ENCODE measurements around the gene VEZF1.

Gene VEZF1

DNA sequence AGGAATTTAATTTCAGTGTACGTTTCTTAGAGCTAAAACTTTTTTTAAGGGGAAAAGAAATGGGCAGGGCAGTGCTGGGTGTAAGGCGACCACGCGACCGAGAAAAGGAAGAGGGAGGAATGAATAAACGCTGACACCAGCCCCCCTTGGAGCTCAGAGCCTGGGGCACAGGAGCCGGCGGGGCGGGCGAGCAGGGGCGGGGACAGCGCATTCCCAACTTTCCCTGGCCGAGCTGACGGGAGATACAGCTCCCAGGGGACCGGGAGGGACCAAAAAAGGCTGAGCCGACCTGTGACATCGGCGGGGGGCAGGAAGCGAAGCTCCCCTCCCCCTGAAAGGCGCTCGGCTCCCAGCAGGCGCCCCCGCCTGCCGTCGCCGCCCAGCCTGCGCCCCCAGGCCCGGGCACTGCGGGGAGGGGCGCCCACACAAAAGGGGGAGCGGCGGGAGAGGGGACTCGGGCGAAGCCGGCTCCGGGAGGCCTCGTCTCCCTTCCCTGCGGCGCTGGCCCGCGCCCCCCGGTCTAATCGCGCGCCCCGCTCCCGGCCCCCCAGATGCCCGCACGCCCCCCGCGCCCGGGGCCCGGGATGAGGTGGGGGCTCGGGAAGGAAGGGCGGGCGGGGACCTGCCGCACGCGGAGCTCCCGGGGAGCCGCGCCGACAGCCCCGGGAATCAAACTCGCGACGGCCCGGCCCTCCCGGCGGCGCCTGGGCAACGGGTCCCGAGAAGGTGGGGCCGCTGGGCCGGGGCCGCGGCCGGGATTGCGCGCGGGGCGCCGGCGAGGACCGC is 33.5 kb downstream of the VEZF1 start:
- peak overlapping the region; percentile 89 for H3K9ac ChIP-seq (ENCODE audit: low read length)

DNA sequence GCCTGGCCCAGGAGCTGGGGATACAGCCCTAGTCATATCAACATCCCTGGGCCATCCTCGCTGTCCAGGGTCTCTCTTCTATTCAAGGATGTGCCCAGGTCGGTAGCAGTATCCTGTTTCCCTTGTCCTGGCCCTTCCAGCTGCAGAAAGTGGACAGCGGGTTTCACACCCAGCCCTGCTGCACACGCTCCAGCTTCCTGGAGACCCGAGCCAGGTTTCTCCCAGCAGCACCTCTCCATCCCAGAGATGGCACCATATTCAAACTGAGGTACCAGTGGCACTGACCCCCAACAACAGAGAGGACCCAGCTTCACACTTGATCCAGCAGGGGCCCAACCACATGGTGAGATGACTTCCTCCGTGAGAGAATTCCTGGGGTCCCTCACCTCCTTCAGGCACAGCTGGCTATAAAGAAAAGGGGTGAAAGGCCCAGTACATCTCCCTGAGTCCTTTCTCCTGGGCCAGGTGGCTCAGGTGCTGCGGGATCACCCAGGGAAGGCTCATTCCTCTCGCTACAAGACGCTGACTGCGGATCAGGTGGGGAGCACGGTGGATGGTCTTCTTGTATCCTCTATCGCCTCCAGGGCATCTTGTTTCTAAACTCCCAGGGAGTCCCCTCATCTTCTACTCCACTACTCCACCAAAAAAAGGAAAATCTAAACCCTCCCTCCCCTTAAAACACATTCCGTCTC is 34.2 kb downstream of the VEZF1 start:
- Histone ChIP-seq H3K9me3 (ENCODE audit: low read length) (no peaks in the 10 kb centered on the region), H3K4me3 (ENCODE audit: low read depth in 1 of 2, low read length in 2 of 2) (peak overlapping the region; percentile 55 to 66), H3K4me1 (ENCODE audit: insufficient read depth, low read length) (peaks cover 58% of the 10 kb centered on the region), H3K27ac (ENCODE audit: low read depth, low read length) (peak overlapping the region; percentile 89), H3K9ac (ENCODE audit: low read length) (peak overlapping the region; percentile 89), H3K36me3 (ENCODE audit: insufficient read depth, low read length) (no peaks in the 10 kb centered on the region), H3K27me3 (ENCODE audit: control insufficient read depth in 1 of 2, insufficient read depth in 2 of 2, low read length in 2 of 2) (no peaks in the 10 kb centered on the region)

More for the DNA sequence above, 33.5 kb downstream of the VEZF1 start:
- Histone ChIP-seq H3K4me1 (ENCODE audit: insufficient read depth, low read length) (peaks cover 51% of the 10 kb centered on the region), H3K4me3 (ENCODE audit: low read depth in 1 of 2, low read length in 2 of 2) (peak overlapping the region; percentile 55 to 66), H3K27me3 (ENCODE audit: control insufficient read depth in 1 of 2, insufficient read depth in 2 of 2, low read length in 2 of 2) (no peaks in the 10 kb centered on the region), H3K36me3 (ENCODE audit: insufficient read depth, low read length) (no peaks in the 10 kb centered on the region), H3K9me3 (ENCODE audit: low read length) (no peaks in the 10 kb centered on the region), H3K27ac (ENCODE audit: low read depth, low read length) (peak overlapping the region; percentile 89)

DNA sequence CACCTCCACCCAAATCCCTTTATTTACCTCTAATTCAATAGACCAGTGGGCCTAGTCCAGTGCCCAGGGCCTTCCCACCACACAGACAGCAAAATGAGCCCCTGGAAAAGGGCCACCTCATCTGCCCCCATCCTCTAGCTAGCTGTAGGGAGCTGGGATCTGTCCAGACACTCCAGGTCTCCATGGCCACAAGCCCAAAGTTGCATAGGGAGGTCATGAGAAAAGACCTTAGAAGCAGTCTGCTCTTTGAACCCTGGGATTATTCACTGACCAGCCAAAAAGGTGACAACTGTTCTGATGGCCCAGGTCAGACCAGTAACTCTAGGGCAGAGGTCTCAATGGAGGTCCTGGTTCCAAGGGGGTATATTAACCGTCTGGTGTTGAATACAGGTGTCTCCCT is 34.8 kb downstream of the VEZF1 start:
- Histone ChIP-seq H3K27me3 (ENCODE audit: control insufficient read depth in 1 of 2, insufficient read depth in 2 of 2, low read length in 2 of 2) (no peaks in the 10 kb centered on the region), H3K36me3 (ENCODE audit: insufficient read depth, low read length) (no peaks in the 10 kb centered on the region), H3K9me3 (ENCODE audit: low read length) (no peaks in the 10 kb centered on the region), H3K4me1 (ENCODE audit: insufficient read depth, low read length) (peaks cover 65% of the 10 kb centered on the region), H3K4me3 (ENCODE audit: low read depth in 1 of 2, low read length in 2 of 2) (peak overlapping the region; percentile 55 to 66), H3K9ac (ENCODE audit: low read length) (peak overlapping the region; percentile 89), H3K27ac (ENCODE audit: low read depth, low read length) (peak overlapping the region; percentile 89)

DNA sequence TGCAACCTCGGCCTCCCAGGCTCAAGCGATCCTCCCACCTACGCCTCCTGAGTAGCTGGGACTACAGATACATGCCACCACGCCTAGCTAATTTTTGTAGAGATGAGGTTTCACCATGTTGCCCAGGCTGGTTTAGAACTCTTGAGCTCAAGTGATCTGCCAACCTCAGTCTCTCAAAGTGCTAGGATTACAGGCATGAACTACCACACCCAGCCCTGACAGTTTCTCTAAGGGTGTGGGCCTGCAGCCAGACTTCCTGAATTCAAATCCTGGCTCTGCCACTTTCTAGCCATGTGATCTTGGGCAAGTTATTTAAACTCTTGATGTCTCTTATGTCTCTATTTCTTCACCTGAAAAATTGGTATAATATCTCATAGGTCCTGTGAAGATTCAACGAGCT is 38.4 kb downstream of the VEZF1 start:
- no peaks in the 10 kb centered on the region for H3K27me3 ChIP-seq (ENCODE audit: control insufficient read depth in 1 of 2, insufficient read depth in 2 of 2, low read length in 2 of 2)
- peaks cover 85% of the 10 kb centered on the region for H3K4me1 ChIP-seq (ENCODE audit: insufficient read depth, low read length)
- no peak overlapping the region for H3K4me3 ChIP-seq (ENCODE audit: low read depth in 1 of 2, low read length in 2 of 2)
- H3K9ac ChIP-seq (ENCODE audit: low read length): no peak overlapping the region
- H3K27ac ChIP-seq (ENCODE audit: low read depth, low read length): peak overlapping the region; percentile 83
- no peaks in the 10 kb centered on the region for H3K36me3 ChIP-seq (ENCODE audit: insufficient read depth, low read length)
- H3K9me3 ChIP-seq (ENCODE audit: low read length): no peaks in the 10 kb centered on the region

DNA sequence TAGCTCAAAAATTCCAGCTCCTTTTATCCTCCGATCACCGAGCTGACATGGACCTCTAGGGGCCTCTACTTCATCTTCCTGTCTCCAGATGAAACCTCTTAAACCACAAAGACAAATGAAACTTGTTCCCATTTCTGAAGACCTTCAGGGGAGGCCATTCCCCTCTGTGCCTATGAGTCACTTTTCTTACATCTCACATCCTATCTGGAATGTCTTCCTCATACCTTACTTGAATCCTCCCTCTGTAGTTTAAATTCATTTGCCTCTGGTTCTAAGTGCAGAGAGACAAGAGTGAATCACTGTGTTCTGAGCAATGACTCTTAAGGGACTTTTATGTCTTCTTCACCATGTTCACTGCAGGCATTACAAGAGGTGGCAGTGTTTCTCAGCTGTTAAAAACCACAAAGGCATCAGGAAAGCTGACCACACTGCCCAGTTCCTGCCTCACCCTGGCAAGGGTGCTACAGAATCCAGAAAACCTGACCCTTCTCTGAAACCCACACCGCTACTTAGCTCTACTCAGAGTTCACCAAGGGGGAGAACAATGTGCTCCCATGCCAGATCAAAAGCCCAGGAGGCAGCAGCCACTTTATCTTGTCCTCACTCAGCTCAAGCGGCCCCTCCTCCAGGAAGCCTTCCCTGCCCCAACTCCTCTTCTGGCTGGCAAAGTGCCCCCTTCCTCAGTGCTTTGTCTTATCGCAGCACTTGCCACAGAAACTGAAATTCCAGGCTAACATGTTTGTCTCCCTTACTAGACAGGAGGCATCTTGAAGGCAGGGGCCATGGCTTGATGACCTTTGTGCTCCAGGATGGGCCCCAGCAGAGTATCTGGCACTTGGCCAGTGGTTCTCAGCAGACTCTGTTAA is 39.3 kb downstream of the VEZF1 start:
- Histone ChIP-seq H3K27ac (ENCODE audit: low read depth, low read length) (peak overlapping the region; percentile 83), H3K9ac (ENCODE audit: low read length) (peak overlapping the region; percentile 3), H3K27me3 (ENCODE audit: control insufficient read depth in 1 of 2, insufficient read depth in 2 of 2, low read length in 2 of 2) (no peaks in the 10 kb centered on the region), H3K36me3 (ENCODE audit: insufficient read depth, low read length) (no peaks in the 10 kb centered on the region), H3K9me3 (ENCODE audit: low read length) (no peaks in the 10 kb centered on the region), H3K4me1 (ENCODE audit: insufficient read depth, low read length) (peaks cover 88% of the 10 kb centered on the region), H3K4me3 (ENCODE audit: low read depth in 1 of 2, low read length in 2 of 2) (no peak overlapping the region)

DNA sequence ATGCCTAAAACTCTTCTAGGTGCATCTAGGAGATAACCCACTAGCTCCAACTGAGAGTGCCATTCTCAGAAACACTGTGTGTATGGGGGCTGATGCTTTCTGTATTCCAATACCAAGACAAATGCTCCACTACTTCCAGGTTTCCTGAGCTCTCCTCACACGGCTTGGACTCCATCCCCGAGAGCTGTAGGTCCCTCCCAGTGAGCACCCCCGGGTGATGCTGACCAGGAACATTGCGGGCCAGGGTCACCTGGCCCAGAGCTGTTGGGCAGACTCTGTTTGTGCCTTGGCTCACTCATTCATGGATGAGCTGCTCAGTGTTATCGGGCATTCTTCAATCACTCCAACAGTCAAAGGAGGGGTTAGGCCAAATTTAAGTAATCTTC is 39.9 kb downstream of the VEZF1 start:
- H3K4me1 ChIP-seq (ENCODE audit: insufficient read depth, low read length): peaks cover 88% of the 10 kb centered on the region
- peak overlapping the region; percentile 83 for H3K27ac ChIP-seq (ENCODE audit: low read depth, low read length)
- peak overlapping the region; percentile 3 for H3K9ac ChIP-seq (ENCODE audit: low read length)
- H3K9me3 ChIP-seq (ENCODE audit: low read length): no peaks in the 10 kb centered on the region
- H3K27me3 ChIP-seq (ENCODE audit: control insufficient read depth in 1 of 2, insufficient read depth in 2 of 2, low read length in 2 of 2): no peaks in the 10 kb centered on the region
- no peaks in the 10 kb centered on the region for H3K36me3 ChIP-seq (ENCODE audit: insufficient read depth, low read length)
- H3K4me3 ChIP-seq (ENCODE audit: low read depth in 1 of 2, low read length in 2 of 2): no peak overlapping the region

DNA sequence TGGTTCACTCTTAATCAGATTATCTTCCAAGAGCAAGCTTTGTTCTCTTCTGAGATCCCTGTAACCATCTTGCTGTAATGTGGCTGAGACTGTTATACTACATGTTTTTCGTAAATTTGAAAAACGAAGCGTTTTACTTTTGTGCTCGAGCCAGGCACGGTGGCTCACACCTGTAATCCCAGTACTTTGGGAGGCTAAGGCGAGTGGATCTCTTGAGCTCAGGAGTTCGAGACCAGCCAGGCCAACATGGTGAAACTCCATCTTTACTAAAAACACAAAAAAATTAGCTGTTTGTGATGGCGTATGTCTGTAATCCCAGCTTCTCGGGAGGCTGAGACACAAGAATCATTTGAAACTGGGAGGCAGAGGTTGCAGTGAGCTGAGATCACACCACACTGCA is 40.7 kb downstream of the VEZF1 start:
- peak overlapping the region; percentile 34 for H3K9ac ChIP-seq (ENCODE audit: low read length)
- no peaks in the 10 kb centered on the region for H3K36me3 ChIP-seq (ENCODE audit: insufficient read depth, low read length)
- H3K4me3 ChIP-seq (ENCODE audit: low read depth in 1 of 2, low read length in 2 of 2): peak overlapping the region in 1 of 2 donors; percentile 42
- peak overlapping the region; percentile 95 for H3K27ac ChIP-seq (ENCODE audit: low read depth, low read length)
- H3K4me1 ChIP-seq (ENCODE audit: insufficient read depth, low read length): peaks cover 87% of the 10 kb centered on the region
- H3K9me3 ChIP-seq (ENCODE audit: low read length): no peaks in the 10 kb centered on the region
- H3K27me3 ChIP-seq (ENCODE audit: control insufficient read depth in 1 of 2, insufficient read depth in 2 of 2, low read length in 2 of 2): no peaks in the 10 kb centered on the region

DNA sequence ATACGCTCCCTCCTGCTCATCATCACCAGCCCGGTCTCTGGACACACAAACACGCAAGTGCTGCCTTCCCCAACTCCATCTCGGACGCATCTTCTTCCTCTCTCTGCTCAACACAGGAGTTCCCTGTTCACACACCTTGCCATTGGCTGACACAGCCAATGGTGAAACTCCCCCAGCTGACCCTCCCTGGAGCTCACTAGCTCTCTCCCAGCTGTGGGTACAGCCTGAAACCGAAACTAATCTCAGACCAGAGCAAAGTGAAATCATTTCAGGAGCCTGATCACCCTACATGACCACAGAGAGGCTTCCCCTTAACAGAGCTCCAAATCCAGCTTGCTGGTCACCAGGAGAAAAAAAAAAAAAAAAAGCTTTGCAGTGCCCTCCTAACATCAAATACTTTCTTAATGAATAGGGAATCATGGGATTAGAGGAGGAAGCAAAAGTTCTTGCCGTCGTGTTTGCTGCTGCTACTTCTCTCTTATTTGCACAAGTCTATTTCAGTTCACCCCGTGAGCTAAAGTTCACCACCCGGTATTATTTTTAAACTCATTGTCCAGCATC is 41.2 kb downstream of the VEZF1 start:
- Histone ChIP-seq H3K27me3 (ENCODE audit: control insufficient read depth in 1 of 2, insufficient read depth in 2 of 2, low read length in 2 of 2) (no peaks in the 10 kb centered on the region), H3K27ac (ENCODE audit: low read depth, low read length) (peak overlapping the region; percentile 95), H3K4me1 (ENCODE audit: insufficient read depth, low read length) (peaks cover 90% of the 10 kb centered on the region), H3K4me3 (ENCODE audit: low read depth in 1 of 2, low read length in 2 of 2) (peak overlapping the region; percentile 5 to 42), H3K9me3 (ENCODE audit: low read length) (no peaks in the 10 kb centered on the region), H3K9ac (ENCODE audit: low read length) (peak overlapping the region; percentile 34), H3K36me3 (ENCODE audit: insufficient read depth, low read length) (no peaks in the 10 kb centered on the region)

DNA sequence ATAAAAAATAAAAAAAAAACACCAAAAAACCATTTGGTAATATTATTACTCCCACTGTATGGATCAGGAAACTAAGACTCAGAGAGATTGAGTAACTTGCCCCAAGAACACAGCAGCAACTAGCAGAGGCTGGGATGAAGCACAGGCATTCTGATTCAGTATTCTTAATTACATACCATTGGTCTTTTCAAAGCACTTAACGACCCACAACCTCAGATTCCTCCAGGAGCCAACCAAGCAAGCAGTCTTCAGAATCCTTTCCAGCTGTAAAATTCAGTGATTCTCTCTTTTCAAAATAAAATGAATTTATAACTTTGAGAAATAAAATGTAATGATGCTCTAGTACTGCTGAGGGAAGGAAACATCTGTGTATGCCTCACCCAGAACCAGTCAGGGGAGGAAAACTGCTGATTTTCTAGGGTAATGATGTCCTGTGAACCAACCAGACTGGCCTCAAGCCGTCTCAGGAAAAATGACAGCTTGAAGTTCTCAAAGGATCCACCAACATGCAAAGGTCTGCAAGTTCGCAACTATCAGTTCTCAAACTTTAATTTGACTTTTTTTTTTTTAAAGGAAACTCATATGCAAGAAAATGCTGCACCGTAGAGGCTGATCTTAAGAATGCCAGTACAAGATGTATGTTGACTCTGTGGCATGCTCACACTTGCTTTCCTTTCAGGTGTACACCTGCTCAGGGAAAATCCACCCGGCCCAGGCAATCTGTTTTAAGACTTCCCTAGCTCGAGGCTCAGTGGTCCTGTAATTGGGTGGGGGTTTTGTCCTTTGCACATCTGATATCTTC is 41.9 kb downstream of the VEZF1 start:
- Histone ChIP-seq H3K27me3 (ENCODE audit: control insufficient read depth in 1 of 2, insufficient read depth in 2 of 2, low read length in 2 of 2) (no peaks in the 10 kb centered on the region), H3K4me1 (ENCODE audit: insufficient read depth, low read length) (peaks cover 90% of the 10 kb centered on the region), H3K27ac (ENCODE audit: low read depth, low read length) (peak overlapping the region; percentile 95), H3K36me3 (ENCODE audit: insufficient read depth, low read length) (no peaks in the 10 kb centered on the region), H3K9me3 (ENCODE audit: low read length) (no peaks in the 10 kb centered on the region), H3K9ac (ENCODE audit: low read length) (peak overlapping the region; percentile 34), H3K4me3 (ENCODE audit: low read depth in 1 of 2, low read length in 2 of 2) (peak overlapping the region; percentile 5 to 42)

DNA sequence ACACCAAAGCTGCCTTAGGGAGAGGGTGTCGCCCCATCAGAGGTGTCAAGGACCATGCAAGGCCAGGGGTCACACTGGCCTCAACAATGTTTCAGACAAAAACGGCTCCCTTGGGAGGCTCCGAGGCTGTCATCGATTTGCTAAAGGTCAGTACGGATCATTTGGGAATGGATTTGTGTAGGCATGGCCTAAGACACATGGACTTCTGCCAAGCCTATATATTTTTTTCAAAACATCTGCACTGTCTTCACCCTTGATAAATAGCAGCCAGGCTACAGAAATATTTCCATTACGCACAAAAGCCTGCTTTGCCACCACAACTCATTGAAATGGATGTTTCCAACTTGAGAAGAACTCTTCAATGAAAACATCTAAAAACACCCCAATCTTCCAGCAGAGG is 43.1 kb downstream of the VEZF1 start:
- peaks cover 93% of the 10 kb centered on the region for H3K4me1 ChIP-seq (ENCODE audit: insufficient read depth, low read length)
- H3K9ac ChIP-seq (ENCODE audit: low read length): no peak overlapping the region
- no peaks in the 10 kb centered on the region for H3K9me3 ChIP-seq (ENCODE audit: low read length)
- H3K27ac ChIP-seq (ENCODE audit: low read depth, low read length): peak overlapping the region; percentile 95
- no peak overlapping the region for H3K4me3 ChIP-seq (ENCODE audit: low read depth in 1 of 2, low read length in 2 of 2)
- no peaks in the 10 kb centered on the region for H3K36me3 ChIP-seq (ENCODE audit: insufficient read depth, low read length)
- H3K27me3 ChIP-seq (ENCODE audit: control insufficient read depth in 1 of 2, insufficient read depth in 2 of 2, low read length in 2 of 2): no peaks in the 10 kb centered on the region
